ENCODE results near the gene ZNF512. TPM values are rescaled to one million over a fixed set of nuclear protein-coding genes. Genes with fewer than 3 reads are reported as not detected.

The ZNF512 gene
- total RNA-seq, 4 donors from 2014 or later, result 9.2 to 33.3 (median 20.2) TPM

DNA sequence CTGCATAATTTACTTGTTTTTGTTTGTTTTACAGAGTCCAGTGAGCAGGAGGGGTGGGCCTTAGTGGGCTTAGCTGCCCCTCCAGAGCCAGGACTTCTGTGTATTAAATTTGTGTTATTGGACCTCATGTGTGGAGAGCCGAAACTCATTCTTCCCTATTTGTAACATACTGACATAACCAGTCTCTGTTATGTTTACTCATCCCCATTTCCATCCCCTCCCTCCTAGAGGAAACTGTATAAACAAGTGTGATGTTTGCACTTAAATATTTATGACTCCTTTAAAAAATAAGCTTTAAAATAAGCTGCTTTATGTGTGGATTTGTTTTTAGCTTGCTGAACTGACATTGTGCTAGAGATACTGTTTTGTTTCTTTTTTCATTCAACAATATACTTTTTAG, 13.8 kb downstream of the ZNF512 start:
- peaks cover 0 to 19% (median 7%) of the 10 kb centered on the region in 4 donors for H3K36me3 ChIP-seq
- in situ Hi-C loops (cut with MboI; ENCODE audit: low pct_ligation_motif_present in 1 of 4, low pct_unique_long_range_greater_than_20kb in 1 of 4, low sequenced_read_pairs in 3 of 4), result no loop called here
- H3K27ac ChIP-seq, result no peak overlapping the region
- no peaks in the 10 kb centered on the region for H3K27me3 ChIP-seq
- 67 to 68% methylated on average over 1 of the region's 1 CpG for WGBS, 2 donors (ENCODE audit: low coverage in 1 of 2)
- H3K4me1 ChIP-seq, result peaks cover 0 to 14% (median 3%) of the 10 kb centered on the region in 4 donors
- intact Hi-C loops (cut with DNase I; ENCODE audit: low total_unique reads), result no loop called here
- TF ChIP-seq EP300 (IDR thresholded peaks at IDR 0.05; ENCODE audit: low read depth) (no peak), CTCF (IDR thresholded peaks at IDR 0.05) (no peak), POLR2AphosphoS5 (IDR thresholded peaks at IDR 0.05) (no peak), POLR2A (IDR thresholded peaks at IDR 0.05) (no peak)
- DNase-seq, result no peak
- no peak overlapping the region for H3K4me3 ChIP-seq
- peaks cover 3 to 21% of the 10 kb centered on the region in 2 donors for H3K9me3 ChIP-seq

GRCh38 chr2:27606611-27607010, 23.8 kb downstream of the ZNF512 start:
- Histone ChIP-seq H3K27me3 (no peaks in the 10 kb centered on the region), H3K4me3 (no peak overlapping the region), H3K4me1 (no peaks in the 10 kb centered on the region), H3K9me3 (no peaks in the 10 kb centered on the region), H3K27ac (no peak overlapping the region), H3K36me3 (peaks cover 0 to 58% (median 18%) of the 10 kb centered on the region in 4 donors)
- in situ Hi-C loops (cut with MboI; ENCODE audit: low pct_ligation_motif_present in 1 of 4, low pct_unique_long_range_greater_than_20kb in 1 of 4, low sequenced_read_pairs in 3 of 4) (no loop called here), intact Hi-C loops (cut with DNase I; ENCODE audit: low total_unique reads) (no loop called here)
- 83% methylated on average over 1 to 2 of the region's 2 CpGs for WGBS, 2 donors (ENCODE audit: low coverage in 1 of 2)
- no peak for TF ChIP-seq EP300 (IDR thresholded peaks at IDR 0.05; ENCODE audit: low read depth)
- DNase-seq, result no peak

- WGBS, 2 donors (ENCODE audit: low coverage in 1 of 2), result 49 to 58% methylated on average over 2 of the region's 2 CpGs
- TF ChIP-seq EP300 (IDR thresholded peaks at IDR 0.05; ENCODE audit: low read depth) (no peak), POLR2AphosphoS5 (IDR thresholded peaks at IDR 0.05) (no peak), POLR2A (IDR thresholded peaks at IDR 0.05) (no peak), CTCF (IDR thresholded peaks at IDR 0.05) (no peak)
- peaks cover 0 to 46% (median 15%) of the 10 kb centered on the region in 4 donors for H3K36me3 ChIP-seq
- no peaks in the 10 kb centered on the region for H3K9me3 ChIP-seq
- no peak overlapping the region for H3K27ac ChIP-seq
- peaks cover 0 to 11% (median 0%) of the 10 kb centered on the region in 4 donors for H3K4me1 ChIP-seq
- DNase-seq, result no peak
- no peaks in the 10 kb centered on the region for H3K27me3 ChIP-seq
- intact Hi-C loops (cut with DNase I; ENCODE audit: low total_unique reads), result no loop called here
- in situ Hi-C loops (cut with MboI; ENCODE audit: low pct_ligation_motif_present in 1 of 4, low pct_unique_long_range_greater_than_20kb in 1 of 4, low sequenced_read_pairs in 3 of 4), result no loop called here
- H3K4me3 ChIP-seq, result no peak overlapping the region
Observed at GRCh38 chr2:27613985-27614384, 31.1 kb downstream of the ZNF512 start.

GRCh38 chr2:27615316-27615715, 32.5 kb downstream of the ZNF512 start:
- TF ChIP-seq POLR2A (IDR thresholded peaks at IDR 0.05) (no peak), EP300 (IDR thresholded peaks at IDR 0.05; ENCODE audit: low read depth) (no peak), POLR2AphosphoS5 (IDR thresholded peaks at IDR 0.05) (no peak), CTCF (IDR thresholded peaks at IDR 0.05) (no peak)
- H3K9me3 ChIP-seq, result no peaks in the 10 kb centered on the region
- H3K27me3 ChIP-seq, result no peaks in the 10 kb centered on the region
- H3K4me3 ChIP-seq, result no peak overlapping the region
- H3K4me1 ChIP-seq, result peaks cover 0 to 11% (median 0%) of the 10 kb centered on the region in 4 donors
- no peak for DNase-seq
- H3K36me3 ChIP-seq, result peaks cover 0 to 51% (median 13%) of the 10 kb centered on the region in 4 donors
- H3K27ac ChIP-seq, result no peak overlapping the region
- intact Hi-C loops (cut with DNase I; ENCODE audit: low total_unique reads) (no loop called here), in situ Hi-C loops (cut with MboI; ENCODE audit: low pct_ligation_motif_present in 1 of 4, low pct_unique_long_range_greater_than_20kb in 1 of 4, low sequenced_read_pairs in 3 of 4) (no loop called here)
- 80 to 97% methylated on average over 1 to 3 of the region's 3 CpGs for WGBS, 2 donors (ENCODE audit: low coverage in 1 of 2)

DNA sequence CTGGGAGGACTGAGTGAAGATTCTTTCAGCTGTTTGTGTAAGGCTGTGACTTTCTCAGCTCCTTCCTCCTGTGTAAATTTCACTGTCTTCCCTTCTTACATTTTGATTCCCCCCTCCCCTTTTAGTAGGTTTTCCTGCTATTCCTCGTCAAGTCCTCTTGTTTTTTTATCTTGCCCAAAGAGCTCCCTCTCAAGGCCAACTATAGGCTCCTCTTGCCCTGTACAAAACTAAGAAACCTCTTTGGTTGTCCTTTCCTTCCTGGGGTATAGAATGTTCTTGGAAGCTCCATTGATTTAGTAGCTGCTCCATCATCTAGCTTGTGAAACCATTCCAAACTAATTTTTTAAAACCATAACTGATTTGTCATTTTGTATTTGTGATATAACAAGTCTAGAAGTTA, 38.7 kb downstream of the ZNF512 start:
- DNase-seq, result no peak
- in situ Hi-C loops (cut with MboI; ENCODE audit: low pct_ligation_motif_present in 1 of 4, low pct_unique_long_range_greater_than_20kb in 1 of 4, low sequenced_read_pairs in 3 of 4), result no loop called here
- no peak for TF ChIP-seq POLR2A (IDR thresholded peaks at IDR 0.05)
- H3K36me3 ChIP-seq, result peaks cover 0 to 58% (median 14%) of the 10 kb centered on the region in 4 donors
- H3K4me3 ChIP-seq, result no peak overlapping the region
- intact Hi-C loops (cut with DNase I; ENCODE audit: low total_unique reads), result no loop called here
- H3K27me3 ChIP-seq, result no peaks in the 10 kb centered on the region
- 71% methylated on average over 1 of the region's 1 CpG for WGBS, 2 donors (ENCODE audit: low coverage in 1 of 2)
- H3K9me3 ChIP-seq, result no peaks in the 10 kb centered on the region
- H3K4me1 ChIP-seq, result no peaks in the 10 kb centered on the region
- H3K27ac ChIP-seq, result no peak overlapping the region
